T1000 (cell line): ENCODE results near the gene TNFRSF18.
"Not testable (repeated sequence)": the region's sequence is repeated elsewhere in the genome, so short reads cannot be mapped to it uniquely, and the experiment has no call there.

Experiments used
- DNase-seq: peaks from one replicate; lab custom pipeline; 2025; ENCODE audit warnings: mixed read lengths; lab: John Stamatoyannopoulos, UW

TNFRSF18 gene

GRCh38 chr1:1206376-1206965, at the start of gene TNFRSF18:
TSS of gene TNFRSF18 (minus strand) at chr1:1206592. CDS start at chr1:1206571, 21 bp downstream.
- DNase-seq: no peak

- no peak for DNase-seq
Measured at GRCh38 chr1:1255611-1256010, 49.2 kb upstream of the TNFRSF18 start.

GRCh38 chr1:1255078-1255477, 48.7 kb upstream of the TNFRSF18 start:
- no peak for DNase-seq

GRCh38 chr1:1254667-1254998, 48.2 kb upstream of the TNFRSF18 start:
- no peak for DNase-seq

GRCh38 chr1:1253972-1254666, 47.7 kb upstream of the TNFRSF18 start:
- no peak for DNase-seq

GRCh38 chr1:1253314-1253713, 46.9 kb upstream of the TNFRSF18 start:
- no peak for DNase-seq

GRCh38 chr1:1250786-1251284, 44.4 kb upstream of the TNFRSF18 start:
- no peak for DNase-seq

GRCh38 chr1:1248009-1248913, 41.9 kb upstream of the TNFRSF18 start:
- not testable (repeated sequence) for DNase-seq

- DNase-seq: no peak
Measured at GRCh38 chr1:1247341-1247913, 41.0 kb upstream of the TNFRSF18 start.

- DNase-seq: no peak
Measured at GRCh38 chr1:1246577-1247340, 40.4 kb upstream of the TNFRSF18 start, which contains the start of gene C1QTNF12. TSS of gene C1QTNF12 (minus strand) at chr1:1246722. CDS start at chr1:1246690, 32 bp downstream.

GRCh38 chr1:1245817-1246576, 39.6 kb upstream of the TNFRSF18 start:
- no peak for DNase-seq

GRCh38 chr1:1245178-1245816, 38.9 kb upstream of the TNFRSF18 start:
- no peak for DNase-seq

- DNase-seq: no peak
Measured at GRCh38 chr1:1244192-1244811, 37.9 kb upstream of the TNFRSF18 start.

GRCh38 chr1:1243807-1244191, 37.4 kb upstream of the TNFRSF18 start:
- DNase-seq: no peak

- DNase-seq: no peak
Measured at GRCh38 chr1:1243266-1243660, 36.9 kb upstream of the TNFRSF18 start.

GRCh38 chr1:1242461-1243265, 36.3 kb upstream of the TNFRSF18 start:
- DNase-seq: no peak

- no peak for DNase-seq
Measured at GRCh38 chr1:1241588-1242219, 35.3 kb upstream of the TNFRSF18 start.

GRCh38 chr1:1240822-1241587, 34.6 kb upstream of the TNFRSF18 start:
- DNase-seq: no peak
